ENCODE data around the gene SLC38A2. TPM values are rescaled to one million over a fixed set of nuclear protein-coding genes. Genes with fewer than 3 reads are reported as not detected.
A peak's percentile ranks its signal among the peaks of the same experiment; 100 is the strongest.

SLC38A2 gene
- total RNA-seq, 1 experiment from 2014 or later: 170 TPM

GRCh38 chr12:46413368-46413767 is 40.8 kb upstream of the SLC38A2 start:
- TF ChIP-seq CTCF (IDR thresholded peaks at IDR 0.05; ENCODE audit: unreplicated experiment): no peak
- intact Hi-C loops (cut with micrococcal nuclease; ENCODE audit: unreplicated experiment): no loop called here
- Mint-ChIP-seq H3K27ac (ENCODE audit: unreplicated experiment) (peak overlapping the region; percentile 42), H3K4me3 (ENCODE audit: low read depth, unreplicated experiment) (no peak overlapping the region), H3K4me1 (ENCODE audit: low read depth, unreplicated experiment) (peaks cover 14% of the 10 kb centered on the region), H3K9me3 (ENCODE audit: low read depth, unreplicated experiment) (no peaks in the 10 kb centered on the region), H3K36me3 (ENCODE audit: insufficient read depth, unreplicated experiment) (no peaks in the 10 kb centered on the region), H3K27me3 (ENCODE audit: unreplicated experiment) (no peaks in the 10 kb centered on the region)
- CTCF ChIA-PET: no interaction called here
- no peak for DNase-seq
- BruUV-seq (replicated peaks): no TSS peak

- intact Hi-C loops (cut with micrococcal nuclease; ENCODE audit: unreplicated experiment): no loop called here
- Mint-ChIP-seq H3K36me3 (ENCODE audit: insufficient read depth, unreplicated experiment) (no peaks in the 10 kb centered on the region), H3K9me3 (ENCODE audit: low read depth, unreplicated experiment) (no peaks in the 10 kb centered on the region), H3K27ac (ENCODE audit: unreplicated experiment) (no peak overlapping the region), H3K27me3 (ENCODE audit: unreplicated experiment) (no peaks in the 10 kb centered on the region), H3K4me1 (ENCODE audit: low read depth, unreplicated experiment) (peaks cover 14% of the 10 kb centered on the region), H3K4me3 (ENCODE audit: low read depth, unreplicated experiment) (no peak overlapping the region)
- no TSS peak for BruUV-seq (replicated peaks)
- CTCF ChIA-PET: no interaction called here
- no peak for TF ChIP-seq CTCF (IDR thresholded peaks at IDR 0.05; ENCODE audit: unreplicated experiment)
- no peak for DNase-seq
Measured at GRCh38 chr12:46412857-46413256, 40.3 kb upstream of the SLC38A2 start.

GRCh38 chr12:46410495-46410894 is 37.9 kb upstream of the SLC38A2 start:
- BruUV-seq (replicated peaks): no TSS peak
- no peak overlapping the region for H3K27ac Mint-ChIP-seq (ENCODE audit: unreplicated experiment)
- no peak for TF ChIP-seq CTCF (IDR thresholded peaks at IDR 0.05; ENCODE audit: unreplicated experiment)
- intact Hi-C loops (cut with micrococcal nuclease; ENCODE audit: unreplicated experiment): no loop called here
- DNase-seq: no peak
- no peak overlapping the region for H3K4me3 Mint-ChIP-seq (ENCODE audit: low read depth, unreplicated experiment)
- CTCF ChIA-PET: no interaction called here
- peaks cover 14% of the 10 kb centered on the region for H3K4me1 Mint-ChIP-seq (ENCODE audit: low read depth, unreplicated experiment)
- no peaks in the 10 kb centered on the region for H3K36me3 Mint-ChIP-seq (ENCODE audit: insufficient read depth, unreplicated experiment)
- no peaks in the 10 kb centered on the region for H3K27me3 Mint-ChIP-seq (ENCODE audit: unreplicated experiment)
- H3K9me3 Mint-ChIP-seq (ENCODE audit: low read depth, unreplicated experiment): no peaks in the 10 kb centered on the region

- Mint-ChIP-seq H3K4me1 (ENCODE audit: low read depth, unreplicated experiment) (peaks cover 14% of the 10 kb centered on the region), H3K9me3 (ENCODE audit: low read depth, unreplicated experiment) (no peaks in the 10 kb centered on the region), H3K27me3 (ENCODE audit: unreplicated experiment) (no peaks in the 10 kb centered on the region), H3K4me3 (ENCODE audit: low read depth, unreplicated experiment) (no peak overlapping the region), H3K27ac (ENCODE audit: unreplicated experiment) (no peak overlapping the region), H3K36me3 (ENCODE audit: insufficient read depth, unreplicated experiment) (no peaks in the 10 kb centered on the region)
- TF ChIP-seq CTCF (IDR thresholded peaks at IDR 0.05; ENCODE audit: unreplicated experiment): no peak
- no peak for DNase-seq
- BruUV-seq (replicated peaks): no TSS peak
- CTCF ChIA-PET: no interaction called here
- intact Hi-C loops (cut with micrococcal nuclease; ENCODE audit: unreplicated experiment): no loop called here
Measured at GRCh38 chr12:46409974-46410373, 37.4 kb upstream of the SLC38A2 start.

- Mint-ChIP-seq H3K4me3 (ENCODE audit: low read depth, unreplicated experiment) (no peak overlapping the region), H3K27me3 (ENCODE audit: unreplicated experiment) (no peaks in the 10 kb centered on the region), H3K9me3 (ENCODE audit: low read depth, unreplicated experiment) (no peaks in the 10 kb centered on the region), H3K27ac (ENCODE audit: unreplicated experiment) (no peak overlapping the region), H3K36me3 (ENCODE audit: insufficient read depth, unreplicated experiment) (no peaks in the 10 kb centered on the region), H3K4me1 (ENCODE audit: low read depth, unreplicated experiment) (peaks cover 13% of the 10 kb centered on the region)
- CTCF ChIA-PET: no interaction called here
- no peak for DNase-seq
- intact Hi-C loops (cut with micrococcal nuclease; ENCODE audit: unreplicated experiment): no loop called here
- no peak for TF ChIP-seq CTCF (IDR thresholded peaks at IDR 0.05; ENCODE audit: unreplicated experiment)
- BruUV-seq (replicated peaks): no TSS peak
Measured at GRCh38 chr12:46409342-46409741, 36.8 kb upstream of the SLC38A2 start.
